Gastrocnemius medialis (tissue), 4 donors: ENCODE measurements around the gene BCL11A. TPM values are rescaled to one million over a fixed set of nuclear protein-coding genes. Genes with fewer than 3 reads are reported as not detected.

Experiments used
- ATAC-seq, 2 donors: fragments of 150-250 bp; one replicate each; pipeline ENCODE4 v1.9.1; 2016
- DNase-seq, 2 donors: peaks; one replicate each; pipeline ENCODE4 v3.0.0-alpha.2; 2019
- H3K27ac ChIP-seq, 4 donors: fragments of 200-600 bp; sonication (generic); 1 replicate in 1 of 4; 2 replicates in 3 of 4; pipeline ENCODE4 v1.5.1; 2016 to 2018; ENCODE audit warnings: mild to moderate bottlenecking in 2 of 4, moderate library complexity in 1 of 4
- H3K27me3 ChIP-seq, 3 donors: fragments of 200-600 bp; sonication (generic) in 2 of 3; 1 replicate in 1 of 3; 2 replicates in 2 of 3; pipeline versions ENCODE4 v1.5.1 to v1.6.0; 2016 to 2019; ENCODE audit warnings: mild to moderate bottlenecking in 1 of 3, moderate library complexity in 1 of 3
- H3K36me3 ChIP-seq, 2 donors: fragments of 200-600 bp; sonication (generic) in 1 of 2; one replicate each; pipeline ENCODE4 v1.5.1; 2017 to 2018
- H3K4me1 ChIP-seq, 2 donors: fragments of 200-600 bp; sonication (generic) in 1 of 2; one replicate each; pipeline ENCODE4 v1.5.1; 2016 to 2017; ENCODE audit warnings: mild to moderate bottlenecking in 2 of 2
- H3K4me3 ChIP-seq, 4 donors: fragments of 200-600 bp; sonication (generic) in 3 of 4; 1 replicate in 1 of 4; 2 replicates in 3 of 4; pipeline ENCODE4 v1.5.1; 2016 to 2019; ENCODE audit warnings: mild to moderate bottlenecking in 2 of 4
- H3K9me3 ChIP-seq, 3 donors: fragments of 200-600 bp; sonication (generic) in 2 of 3; 1 replicate in 1 of 3; 2 replicates in 2 of 3; pipeline ENCODE4 v1.5.1; 2016 to 2019
- POLR2A ChIP-seq, 2 donors: fragments of 450-650 bp; IDR thresholded peaks; one replicate each; pipeline ENCODE4 v1.6.1; 2017; ENCODE audit warnings: antibody characterized with exemption in 2 of 2, mild to moderate bottlenecking in 2 of 2, moderate library complexity in 2 of 2
- in situ Hi-C, 4 donors: fragments of 200-750 bp; cut with MboI; loops; one replicate each; pipeline versions ENCODE4 v1.15.0 to v1.8.0; 2017; ENCODE audit warnings: low sequenced_read_pairs in 4 of 4
- intact Hi-C: fragments of 100-400 bp; cut with DNase I; formaldehyde crosslinking; loops from one replicate; pipeline ENCODE4 v1.15.1; 2023; ENCODE audit warnings: low total_unique reads
- total RNA-seq, 4 donors: library from RNA; depleted of rRNA; stranded (reverse); fragments of >200 nt; gene quantifications; one replicate each; pipeline versions ENCODE4 v1.1.0 to v1.2.3, GENCODE V29; 2016
- TF ChIP-seq, protein P1 (sequence below), 5 experiments: fragments of 450-650 bp in 3 of 5; fragments of 200-600 bp in 2 of 5; sonication (generic) in 2 of 5; IDR thresholded peaks in 4 of 5; conservative IDR thresholded peaks in 1 of 5; 1 replicate in 4 of 5; 2 replicates in 1 of 5; pipeline ENCODE4 v1.5.1; 2016 to 2019; ENCODE audit warnings: antibody characterized with exemption in 5 of 5, mild to moderate bottlenecking in 3 of 5, moderate library complexity in 3 of 5

Gene BCL11A
- total RNA-seq, 4 donors from 2014 or later: 0.04 to 1.0 (median 0.07) TPM; not detected in 1

DNA sequence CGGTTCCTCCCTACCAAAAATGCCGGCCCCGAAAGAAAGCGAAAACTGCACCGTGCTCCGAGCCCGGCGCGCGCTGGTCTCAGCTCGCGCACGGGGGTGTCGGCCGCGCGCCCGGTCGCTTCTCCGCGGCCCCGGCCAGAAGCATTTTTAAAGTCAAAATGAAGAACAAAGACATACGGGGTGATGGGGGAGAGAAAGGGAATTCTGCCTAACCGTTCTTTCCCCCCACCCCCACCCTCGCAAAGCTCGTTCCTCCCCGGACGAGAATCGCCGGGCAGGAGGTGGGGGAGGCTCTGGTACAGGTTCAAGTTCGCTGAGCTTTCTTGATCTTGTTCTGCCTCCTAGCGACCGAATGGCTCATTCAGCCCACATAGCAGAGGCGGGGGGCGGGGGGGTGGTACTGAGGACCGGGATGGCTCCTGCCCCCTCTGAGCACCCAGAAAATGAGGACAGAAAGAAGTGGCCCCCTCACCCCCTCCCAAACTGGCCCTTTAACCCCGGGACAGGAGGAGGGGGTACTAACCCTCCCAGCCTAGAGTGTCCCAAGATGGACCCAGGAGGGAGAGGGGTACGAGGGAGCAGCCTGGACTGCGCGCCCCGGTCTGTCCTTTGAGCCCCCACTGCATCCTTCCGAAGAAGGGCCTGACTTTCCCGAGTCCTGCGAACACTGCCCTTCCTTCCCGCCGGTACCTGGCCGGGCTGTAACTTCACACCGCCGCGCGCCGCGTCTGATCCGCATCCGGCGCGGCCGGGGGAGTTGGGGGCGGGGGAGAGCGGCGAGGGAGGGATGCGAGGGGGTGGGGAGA lies 3.1 kb downstream of the BCL11A start:
- intact Hi-C loops: loop anchor here (5.0 kb wide), 1 partner anchor 1248 kb away; no protein-coding TSS in a partner anchor
- peaks cover 36 to 51% of the 10 kb centered on the region in 2 donors for H3K4me1 ChIP-seq
- DNase-seq: peak in 1 of 2 donors; percentile 42
- peak overlapping the region; percentile 63 to 79 (median 68) for H3K4me3 ChIP-seq
- in situ Hi-C loops: loop anchor here in 2 of 4 donors (25.0 kb wide), 2 partner anchors 1238 to 1263 kb away; no protein-coding TSS in a partner anchor
- no peaks in the 10 kb centered on the region for H3K9me3 ChIP-seq
- no peak overlapping the region for H3K27ac ChIP-seq
- peak; percentile 77 to 82 for ATAC-seq
- H3K36me3 ChIP-seq: no peaks in the 10 kb centered on the region
- H3K27me3 ChIP-seq: peaks cover 66 to 94% (median 94%) of the 10 kb centered on the region in 3 donors
- TF ChIP-seq, protein P1, sequence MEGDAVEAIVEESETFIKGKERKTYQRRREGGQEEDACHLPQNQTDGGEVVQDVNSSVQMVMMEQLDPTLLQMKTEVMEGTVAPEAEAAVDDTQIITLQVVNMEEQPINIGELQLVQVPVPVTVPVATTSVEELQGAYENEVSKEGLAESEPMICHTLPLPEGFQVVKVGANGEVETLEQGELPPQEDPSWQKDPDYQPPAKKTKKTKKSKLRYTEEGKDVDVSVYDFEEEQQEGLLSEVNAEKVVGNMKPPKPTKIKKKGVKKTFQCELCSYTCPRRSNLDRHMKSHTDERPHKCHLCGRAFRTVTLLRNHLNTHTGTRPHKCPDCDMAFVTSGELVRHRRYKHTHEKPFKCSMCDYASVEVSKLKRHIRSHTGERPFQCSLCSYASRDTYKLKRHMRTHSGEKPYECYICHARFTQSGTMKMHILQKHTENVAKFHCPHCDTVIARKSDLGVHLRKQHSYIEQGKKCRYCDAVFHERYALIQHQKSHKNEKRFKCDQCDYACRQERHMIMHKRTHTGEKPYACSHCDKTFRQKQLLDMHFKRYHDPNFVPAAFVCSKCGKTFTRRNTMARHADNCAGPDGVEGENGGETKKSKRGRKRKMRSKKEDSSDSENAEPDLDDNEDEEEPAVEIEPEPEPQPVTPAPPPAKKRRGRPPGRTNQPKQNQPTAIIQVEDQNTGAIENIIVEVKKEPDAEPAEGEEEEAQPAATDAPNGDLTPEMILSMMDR (IDR thresholded peaks at IDR 0.05 in 4 of 5, conservative IDR thresholded peaks at IDR 0.05 in 1 of 5): peak in 3 of 5 experiments; percentile 13 to 51 (median 46)
- no peak for TF ChIP-seq POLR2A (IDR thresholded peaks at IDR 0.05)

DNA sequence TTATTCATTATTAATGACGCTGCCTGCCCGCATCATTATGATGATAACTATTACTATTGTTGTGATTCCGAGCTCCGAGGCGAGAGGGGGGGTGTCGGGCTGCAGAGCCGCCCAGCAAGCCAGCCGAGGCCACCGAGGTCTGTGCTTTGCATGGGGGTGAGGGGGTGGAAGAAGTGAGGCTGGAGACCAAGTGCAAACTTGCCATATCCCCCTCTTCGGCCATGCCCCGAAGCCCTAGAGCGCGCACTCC lies 3.6 kb downstream of the BCL11A start:
- Histone ChIP-seq H3K9me3 (no peaks in the 10 kb centered on the region), H3K4me3 (peak overlapping the region; percentile 63 to 79 (median 68)), H3K4me1 (peaks cover 31 to 46% of the 10 kb centered on the region in 2 donors), H3K27ac (no peak overlapping the region), H3K27me3 (peaks cover 61 to 92% (median 90%) of the 10 kb centered on the region in 3 donors), H3K36me3 (no peaks in the 10 kb centered on the region)
- intact Hi-C loops: loop anchor here (5.0 kb wide), 1 partner anchor 1248 kb away; no protein-coding TSS in a partner anchor
- TF ChIP-seq, protein P1 (IDR thresholded peaks at IDR 0.05 in 4 of 5, conservative IDR thresholded peaks at IDR 0.05 in 1 of 5): no peak
- TF ChIP-seq POLR2A (IDR thresholded peaks at IDR 0.05): no peak
- in situ Hi-C loops: loop anchor here in 2 of 4 donors (25.0 kb wide), 2 partner anchors 1238 to 1263 kb away; no protein-coding TSS in a partner anchor
- DNase-seq: no peak
- no peak for ATAC-seq

DNA sequence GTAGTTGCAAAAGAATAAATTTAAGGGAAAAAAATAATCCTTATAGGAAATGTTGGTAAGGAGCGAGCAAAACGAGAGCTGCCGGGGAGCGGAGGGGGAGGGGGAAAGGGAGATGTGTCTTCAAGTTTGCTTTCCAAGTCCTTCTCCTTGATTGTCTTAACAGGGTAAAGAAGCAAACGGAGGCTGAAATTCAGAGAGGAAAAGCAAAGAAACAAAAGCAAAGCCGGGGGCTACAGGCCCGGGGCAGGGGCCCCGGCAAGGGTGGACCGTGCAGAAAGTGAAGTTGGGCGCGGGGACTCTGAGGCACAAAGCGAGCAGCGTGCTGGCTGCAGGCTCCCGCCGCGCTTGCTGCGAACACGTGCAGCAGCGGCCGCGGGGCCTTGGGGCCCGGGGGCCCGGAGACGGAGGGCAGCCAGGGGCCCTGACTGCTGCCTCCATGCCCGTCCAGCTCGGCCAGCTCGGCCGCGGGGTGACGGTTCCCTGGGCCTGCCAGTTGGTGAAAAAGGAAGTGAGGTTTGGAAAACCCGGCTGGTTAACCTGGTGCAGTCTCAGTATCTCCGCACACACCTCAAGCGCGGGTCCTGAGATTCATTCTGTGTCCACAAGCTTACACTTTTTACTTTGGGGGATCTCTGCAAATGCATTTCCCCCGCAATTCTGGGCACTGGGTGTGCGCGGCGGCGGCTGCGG lies 4.1 kb downstream of the BCL11A start:
- in situ Hi-C loops: no loop called here
- peak in 1 of 2 donors; percentile 22 for ATAC-seq
- H3K4me1 ChIP-seq: peaks cover 26 to 41% of the 10 kb centered on the region in 2 donors
- DNase-seq: no peak
- H3K9me3 ChIP-seq: no peaks in the 10 kb centered on the region
- no peak for TF ChIP-seq POLR2A (IDR thresholded peaks at IDR 0.05)
- TF ChIP-seq, protein P1 (IDR thresholded peaks at IDR 0.05 in 4 of 5, conservative IDR thresholded peaks at IDR 0.05 in 1 of 5): no peak
- intact Hi-C loops: no loop called here
- H3K27me3 ChIP-seq: peaks cover 56 to 92% (median 86%) of the 10 kb centered on the region in 3 donors
- no peak overlapping the region for H3K27ac ChIP-seq
- H3K36me3 ChIP-seq: no peaks in the 10 kb centered on the region
- H3K4me3 ChIP-seq: peak overlapping the region; percentile 63 to 79 (median 68)

DNA sequence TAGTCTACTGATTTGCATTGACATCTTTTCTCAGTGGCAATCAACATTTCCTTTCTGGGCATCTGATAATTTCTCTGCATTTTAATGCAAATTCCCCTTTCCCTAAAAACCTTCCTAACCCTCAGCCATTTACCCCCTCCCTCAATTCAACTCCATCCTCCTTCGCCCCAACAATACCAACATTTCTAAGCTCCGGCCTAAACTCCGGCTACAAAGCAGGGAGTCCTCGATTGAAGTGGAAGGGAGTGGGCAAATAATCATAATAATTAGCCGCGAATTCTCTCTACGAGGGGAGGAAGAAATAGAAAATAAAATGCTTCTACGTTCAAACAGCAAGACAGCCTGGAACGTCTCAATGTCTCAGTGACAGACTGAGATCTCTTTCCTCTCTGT lies 4.6 kb downstream of the BCL11A start:
- Histone ChIP-seq H3K4me1 (peaks cover 26 to 36% of the 10 kb centered on the region in 2 donors), H3K27ac (no peak overlapping the region), H3K36me3 (no peaks in the 10 kb centered on the region), H3K27me3 (peaks cover 51 to 92% (median 85%) of the 10 kb centered on the region in 3 donors), H3K4me3 (peak overlapping the region; percentile 63 to 79 (median 68)), H3K9me3 (no peaks in the 10 kb centered on the region)
- TF ChIP-seq, protein P1 (IDR thresholded peaks at IDR 0.05 in 4 of 5, conservative IDR thresholded peaks at IDR 0.05 in 1 of 5): no peak
- TF ChIP-seq POLR2A (IDR thresholded peaks at IDR 0.05): no peak
- no peak for DNase-seq
- no peak for ATAC-seq
- intact Hi-C loops (no loop called here), in situ Hi-C loops (no loop called here)
